Smooth muscle cell (in vitro differentiated cells): ENCODE results near the gene AGAP2. TPM values are rescaled to one million over a fixed set of nuclear protein-coding genes. Genes with fewer than 3 reads are reported as not detected.
A peak's percentile ranks its signal among the peaks of the same experiment; 100 is the strongest.

ENCODE experiments used
- DNase-seq: peaks from one replicate; lab custom pipeline; 2025; ENCODE audit not compliant: unreplicated experiment; lab: John Stamatoyannopoulos, UW
- H2AFZ ChIP-seq: fragments of 200-600 bp; sonication (generic); 2 replicates; pipeline ENCODE4 v1.6.0; 2016; ENCODE audit warnings: antibody characterized with exemption, low read depth, mild to moderate bottlenecking
- H3F3A ChIP-seq: fragments of 200-600 bp; sonication (generic); 2 replicates; pipeline ENCODE4 v1.6.0; 2017; ENCODE audit warnings: antibody characterized with exemption, low read depth
- H3K27ac ChIP-seq: fragments of 200-600 bp; sonication (generic); 2 replicates; pipeline ENCODE4 v1.5.1; 2016; ENCODE audit warnings: low read depth, mild to moderate bottlenecking
- H3K27me3 ChIP-seq: fragments of 200-600 bp; sonication (generic); 2 replicates; pipeline ENCODE4 v1.6.1; 2016; ENCODE audit warnings: low read depth, mild to moderate bottlenecking
- H3K36me3 ChIP-seq: fragments of 200-600 bp; sonication (generic); 2 replicates; pipeline ENCODE4 v1.5.1; 2016; ENCODE audit warnings: low read depth
- H3K4me1 ChIP-seq: fragments of 200-600 bp; sonication (generic); 2 replicates; pipeline ENCODE4 v1.5.1; 2016; ENCODE audit warnings: low read depth
- H3K4me2 ChIP-seq: fragments of 200-600 bp; sonication (generic); 2 replicates; pipeline ENCODE4 v1.6.0; 2016; ENCODE audit warnings: mild to moderate bottlenecking
- H3K4me3 ChIP-seq: fragments of 200-600 bp; sonication (generic); 2 replicates; pipeline ENCODE4 v1.5.1; 2016; ENCODE audit warnings: mild to moderate bottlenecking
- H3K79me2 ChIP-seq: fragments of 200-600 bp; sonication (generic); 2 replicates; pipeline ENCODE4 v1.6.0; 2016; ENCODE audit warnings: low read depth, mild to moderate bottlenecking
- H3K9ac ChIP-seq: fragments of 200-600 bp; sonication (generic); 2 replicates; pipeline ENCODE4 v1.6.0; 2016; ENCODE audit warnings: low read depth
- H3K9me3 ChIP-seq: fragments of 200-600 bp; sonication (generic); replicated peaks from 2 replicates; pipeline ENCODE4 v1.5.1; 2016; ENCODE audit warnings: low read depth
- H4K20me1 ChIP-seq: fragments of 200-600 bp; sonication (generic); 2 replicates; pipeline ENCODE4 v1.6.0; 2016; ENCODE audit warnings: low read depth
- WGBS: methylation state at CpG from one replicate; pipeline ENCODE4 v1.1.7; 2016; ENCODE audit warnings: low lambda C conversion rate; 5-methylcytosine and 5-hydroxymethylcytosine counted together
- polyA plus RNA-seq: library from polyadenylated mRNA; unstranded; fragments of >200 nt; fragmentation: Nextera tagmentation; extraction: Ambion mirVana; gene quantifications from 2 replicates; pipeline ENCODE4 v1.2.1, GENCODE V29; 2016
- total RNA-seq: library from RNA; depleted of rRNA; stranded (reverse); fragments of >200 nt; gene quantifications from 2 replicates; pipeline ENCODE4 v1.2.3, GENCODE V29; 2014
- TF ChIP-seq, protein P1 (sequence below): fragments of 200-600 bp; sonication (generic); IDR thresholded peaks from 2 replicates; pipeline ENCODE4 v1.5.1; 2017; ENCODE audit warnings: borderline replicate concordance, mild to moderate bottlenecking, antibody characterized with exemption; ENCODE audit not compliant: insufficient read depth, poor library complexity, severe bottlenecking

AGAP2 gene
- total and polyA plus RNA-seq, 2 experiments from 2014 or later = not detected

DNA sequence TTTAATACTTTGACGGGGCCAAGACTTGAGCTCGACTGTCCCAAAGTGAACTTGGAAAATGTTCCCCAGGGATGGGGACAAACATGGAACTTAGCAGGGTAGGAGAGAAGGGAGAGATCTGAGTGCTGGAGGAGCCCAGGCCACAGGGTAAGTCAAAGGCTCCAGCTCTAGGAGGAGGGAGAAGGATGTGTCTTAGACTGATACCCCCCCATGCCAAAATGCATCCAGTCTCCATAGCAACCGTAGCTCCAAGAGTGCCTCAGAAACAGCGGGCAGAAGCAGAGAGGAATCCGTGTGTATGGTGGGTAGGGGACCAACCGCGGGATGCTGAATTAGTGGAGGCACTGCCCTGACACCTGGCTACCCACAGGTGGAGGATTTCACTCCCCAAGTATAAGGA is 845 bp upstream of the AGAP2 start:
- Histone ChIP-seq H4K20me1 (no peaks in the 10 kb centered on the region), H3K79me2 (no peaks in the 10 kb centered on the region), H3K27me3 (peaks cover 88% of the 10 kb centered on the region), H3F3A (no peaks in the 10 kb centered on the region), H2AFZ (no peak overlapping the region), H3K9me3 (no peaks in the 10 kb centered on the region), H3K9ac (no peak overlapping the region), H3K4me3 (no peak overlapping the region), H3K4me1 (peaks cover 17% of the 10 kb centered on the region), H3K4me2 (no peak overlapping the region), H3K27ac (no peak overlapping the region), H3K36me3 (no peaks in the 10 kb centered on the region)
- WGBS = 41% methylated on average over 7 of the region's 7 CpGs
- DNase-seq = no peak
- TF ChIP-seq, protein P1, sequence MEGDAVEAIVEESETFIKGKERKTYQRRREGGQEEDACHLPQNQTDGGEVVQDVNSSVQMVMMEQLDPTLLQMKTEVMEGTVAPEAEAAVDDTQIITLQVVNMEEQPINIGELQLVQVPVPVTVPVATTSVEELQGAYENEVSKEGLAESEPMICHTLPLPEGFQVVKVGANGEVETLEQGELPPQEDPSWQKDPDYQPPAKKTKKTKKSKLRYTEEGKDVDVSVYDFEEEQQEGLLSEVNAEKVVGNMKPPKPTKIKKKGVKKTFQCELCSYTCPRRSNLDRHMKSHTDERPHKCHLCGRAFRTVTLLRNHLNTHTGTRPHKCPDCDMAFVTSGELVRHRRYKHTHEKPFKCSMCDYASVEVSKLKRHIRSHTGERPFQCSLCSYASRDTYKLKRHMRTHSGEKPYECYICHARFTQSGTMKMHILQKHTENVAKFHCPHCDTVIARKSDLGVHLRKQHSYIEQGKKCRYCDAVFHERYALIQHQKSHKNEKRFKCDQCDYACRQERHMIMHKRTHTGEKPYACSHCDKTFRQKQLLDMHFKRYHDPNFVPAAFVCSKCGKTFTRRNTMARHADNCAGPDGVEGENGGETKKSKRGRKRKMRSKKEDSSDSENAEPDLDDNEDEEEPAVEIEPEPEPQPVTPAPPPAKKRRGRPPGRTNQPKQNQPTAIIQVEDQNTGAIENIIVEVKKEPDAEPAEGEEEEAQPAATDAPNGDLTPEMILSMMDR = no peak

DNA sequence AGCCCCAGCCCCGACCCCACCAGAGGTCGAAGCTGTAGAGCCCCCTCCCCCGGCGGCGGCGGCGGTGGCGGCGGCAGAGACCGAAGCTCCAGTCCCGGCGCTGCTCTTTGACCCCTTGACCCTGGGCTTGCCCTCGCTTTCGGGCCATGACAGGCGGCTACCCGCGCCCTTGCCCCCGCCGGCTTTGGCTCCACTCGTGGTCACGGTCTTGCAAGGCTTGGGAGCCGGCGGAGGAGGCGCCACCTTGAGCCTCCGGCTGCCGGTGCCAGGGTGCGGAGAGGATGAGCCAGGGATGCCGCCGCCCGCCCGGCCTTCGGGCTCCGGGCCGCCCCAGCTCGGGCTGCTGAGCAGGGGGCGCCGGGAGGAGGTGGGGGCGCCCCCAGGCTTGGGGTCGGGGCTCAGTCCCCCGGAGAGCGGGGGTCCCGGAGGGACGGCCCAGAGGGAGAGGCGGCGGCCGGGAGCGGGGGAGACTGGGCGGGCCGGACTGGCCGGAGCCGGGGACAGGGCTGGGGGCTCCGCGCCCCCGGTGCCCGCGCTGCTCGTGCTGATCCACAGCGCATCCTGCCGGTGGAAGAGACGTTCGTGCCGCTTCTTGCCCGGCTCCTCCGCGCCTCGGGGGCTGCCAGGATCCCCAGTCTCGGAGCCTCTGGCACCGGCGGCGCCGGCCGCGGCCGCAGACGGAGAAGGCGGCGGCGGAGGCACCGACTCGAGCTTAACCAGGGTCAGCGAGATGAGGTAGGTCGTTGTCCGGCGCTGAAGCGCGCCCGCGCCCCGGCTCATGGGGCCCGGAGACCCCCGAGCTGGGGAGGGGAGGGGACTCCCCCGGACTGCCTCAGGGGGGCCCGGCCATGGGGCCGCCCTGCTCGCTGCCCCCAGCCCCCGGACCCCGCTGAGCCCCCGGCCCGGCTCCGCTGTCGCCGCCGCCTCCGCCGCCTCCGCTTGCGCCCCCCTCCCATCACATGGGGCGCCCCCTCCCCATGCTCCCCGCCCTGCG is 778 bp downstream of the AGAP2 start:
- Histone ChIP-seq H3K36me3 (no peaks in the 10 kb centered on the region), H3K27ac (no peak overlapping the region), H4K20me1 (no peaks in the 10 kb centered on the region), H3K79me2 (no peaks in the 10 kb centered on the region), H2AFZ (no peak overlapping the region), H3K4me3 (peak overlapping the region; percentile 46), H3K4me2 (peak overlapping the region; percentile 87), H3F3A (no peaks in the 10 kb centered on the region), H3K9ac (no peak overlapping the region), H3K4me1 (peaks cover 17% of the 10 kb centered on the region), H3K9me3 (no peaks in the 10 kb centered on the region), H3K27me3 (peaks cover 100% of the 10 kb centered on the region)
- DNase-seq = no peak
- WGBS = 2% methylated on average over 44 of the region's 110 CpGs
- TF ChIP-seq, protein P1 = peak; percentile 31

DNA sequence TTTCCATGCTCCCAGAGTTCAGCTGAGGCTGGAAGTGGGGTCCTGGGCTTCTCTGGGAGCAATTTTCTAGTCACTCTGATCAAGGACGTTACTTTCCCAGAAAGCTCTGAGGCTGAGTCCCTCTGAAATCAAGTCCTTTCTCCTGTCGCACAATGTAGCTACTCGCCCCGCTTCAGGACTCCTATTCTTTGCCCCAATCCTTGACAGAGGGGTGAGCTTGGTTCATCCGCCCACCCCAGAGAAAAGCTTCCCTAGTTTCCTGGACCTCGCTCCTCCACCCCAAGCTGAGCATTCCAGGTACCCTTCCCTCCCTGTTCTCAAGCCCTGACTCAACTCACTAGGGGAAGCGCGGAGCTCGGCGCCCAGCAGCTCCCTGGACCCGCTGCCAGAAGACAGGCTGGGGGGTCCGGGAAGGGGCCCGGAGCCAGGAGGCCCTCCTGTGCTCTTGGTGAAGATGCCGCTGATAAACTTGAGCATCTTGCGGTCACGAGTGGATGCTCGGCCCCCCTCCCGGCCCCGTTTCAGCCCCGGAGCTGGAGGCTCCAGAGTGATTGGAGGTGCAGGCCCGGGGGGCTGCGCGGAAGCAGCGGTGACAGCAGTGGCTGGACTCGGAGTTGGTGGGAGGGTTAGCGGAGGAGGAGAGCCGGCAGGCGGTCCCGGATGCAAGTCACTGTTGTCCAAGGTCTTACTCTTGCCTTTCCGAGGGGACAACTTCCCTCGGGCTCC is 1.6 kb downstream of the AGAP2 start:
- Histone ChIP-seq H3K4me2 (peak overlapping the region; percentile 87), H3K36me3 (no peaks in the 10 kb centered on the region), H3K4me3 (peak overlapping the region; percentile 46), H3K4me1 (peaks cover 17% of the 10 kb centered on the region), H2AFZ (no peak overlapping the region), H3K9ac (no peak overlapping the region), H4K20me1 (no peaks in the 10 kb centered on the region), H3K27ac (no peak overlapping the region), H3K79me2 (no peaks in the 10 kb centered on the region), H3F3A (no peaks in the 10 kb centered on the region), H3K27me3 (peaks cover 100% of the 10 kb centered on the region), H3K9me3 (no peaks in the 10 kb centered on the region)
- no peak for DNase-seq
- 8% methylated on average over 21 of the region's 31 CpGs for WGBS
- TF ChIP-seq, protein P1 = no peak
